Esophagus (tissue), 2 donors: ENCODE data around the gene THADA. TPM values are rescaled to one million over a fixed set of nuclear protein-coding genes. Genes with fewer than 3 reads are reported as not detected.

Experiments used
- H3K27ac ChIP-seq, 2 donors: one replicate each; pipeline ENCODE4 v1.5.1; 2013; ENCODE audit warnings: low read depth in 2 of 2, mild to moderate bottlenecking in 2 of 2, inconsistent platforms in 1 of 2, low read length in 1 of 2, moderate library complexity in 1 of 2
- H3K27me3 ChIP-seq, 2 donors: one replicate each; pipeline ENCODE4 v1.6.1; 2013; ENCODE audit warnings: low read length in 2 of 2, control low read depth in 1 of 2, mild to moderate bottlenecking in 1 of 2; ENCODE audit not compliant: insufficient read depth in 2 of 2, control insufficient read depth in 1 of 2
- H3K36me3 ChIP-seq, 2 donors: one replicate each; pipeline ENCODE4 v1.6.1; 2013; ENCODE audit warnings: low read length in 1 of 2; ENCODE audit not compliant: control insufficient read depth in 2 of 2, insufficient read depth in 2 of 2
- H3K4me1 ChIP-seq, 2 donors: one replicate each; pipeline ENCODE4 v1.6.1; 2013; ENCODE audit warnings: low read length in 1 of 2; ENCODE audit not compliant: control insufficient read depth in 2 of 2, insufficient read depth in 2 of 2
- H3K4me3 ChIP-seq, 2 donors: one replicate each; pipeline ENCODE4 v1.5.1; 2013; ENCODE audit warnings: low read length in 2 of 2, mild to moderate bottlenecking in 2 of 2, low read depth in 1 of 2, moderate library complexity in 1 of 2
- H3K9me3 ChIP-seq, 2 donors: one replicate each; pipeline ENCODE4 v1.6.1; 2013; ENCODE audit warnings: mild to moderate bottlenecking in 2 of 2, low read depth in 1 of 2, low read length in 1 of 2, moderate library complexity in 1 of 2; ENCODE audit not compliant: control insufficient read depth in 2 of 2, insufficient read depth in 1 of 2
- WGBS, 2 donors: extraction: QIAGEN DNeasy Blood & Tissue Kit; methylation state at CpG; one replicate each; pipeline ENCODE4 v1.1.7; 2013; 5-methylcytosine and 5-hydroxymethylcytosine counted together
- polyA plus RNA-seq, 2 donors: library from polyadenylated mRNA; stranded (reverse); fragments of 200-250 nt; gene quantifications; one replicate each; pipeline ENCODE4 v1.2.3, GENCODE V29; 2013
- donor health status: healthy with polysubstance abuse.
- donor health status: Bipolar disorder and iron deficiency.

THADA gene
- polyA plus RNA-seq, 2 donors = 8.3 to 13.2 TPM

- no peak overlapping the region for H3K4me3 ChIP-seq
- peaks cover 4 to 17% of the 10 kb centered on the region in 2 donors for H3K4me1 ChIP-seq
- no peaks in the 10 kb centered on the region for H3K27me3 ChIP-seq
- no peaks in the 10 kb centered on the region for H3K36me3 ChIP-seq
- H3K27ac ChIP-seq = peak overlapping the region; percentile 98 to 99
- no peaks in the 10 kb centered on the region for H3K9me3 ChIP-seq
- 52 to 54% methylated on average over 11 of the region's 11 CpGs for WGBS, 2 donors
Observed at GRCh38 chr2:43217228-43218154, 378.3 kb downstream of the THADA start.

- Histone ChIP-seq H3K4me1 (peaks cover 4 to 17% of the 10 kb centered on the region in 2 donors), H3K27ac (no peak overlapping the region), H3K27me3 (no peaks in the 10 kb centered on the region)
Observed at GRCh38 chr2:43216629-43217028, 379.2 kb downstream of the THADA start.

GRCh38 chr2:43215673-43216255 is 380.1 kb downstream of the THADA start:
- Histone ChIP-seq H3K27ac (no peak overlapping the region), H3K27me3 (no peaks in the 10 kb centered on the region), H3K36me3 (peaks cover 0 to 2% of the 10 kb centered on the region in 2 donors), H3K4me3 (no peak overlapping the region), H3K9me3 (no peaks in the 10 kb centered on the region), H3K4me1 (peaks cover 4 to 16% of the 10 kb centered on the region in 2 donors)
- WGBS, 2 donors = 85 to 86% methylated on average over 6 of the region's 6 CpGs

More at GRCh38 chr2:43216629-43217028, 379.2 kb downstream of the THADA start:
- 89 to 98% methylated on average over 8 of the region's 8 CpGs for WGBS, 2 donors
- H3K36me3 ChIP-seq = no peaks in the 10 kb centered on the region
- no peaks in the 10 kb centered on the region for H3K9me3 ChIP-seq
- H3K4me3 ChIP-seq = no peak overlapping the region

GRCh38 chr2:43214253-43214652 is 381.6 kb downstream of the THADA start:
- H3K27me3 ChIP-seq = no peaks in the 10 kb centered on the region
- 85 to 89% methylated on average over 5 of the region's 5 CpGs for WGBS, 2 donors
- no peak overlapping the region for H3K4me3 ChIP-seq
- no peak overlapping the region for H3K27ac ChIP-seq
- H3K9me3 ChIP-seq = no peaks in the 10 kb centered on the region
- H3K4me1 ChIP-seq = peaks cover 7 to 21% of the 10 kb centered on the region in 2 donors
- H3K36me3 ChIP-seq = peaks cover 0 to 2% of the 10 kb centered on the region in 2 donors

- H3K4me1 ChIP-seq = peaks cover 5 to 19% of the 10 kb centered on the region in 2 donors
- peaks cover 0 to 2% of the 10 kb centered on the region in 2 donors for H3K36me3 ChIP-seq
- H3K4me3 ChIP-seq = no peak overlapping the region
- H3K27me3 ChIP-seq = no peaks in the 10 kb centered on the region
- H3K27ac ChIP-seq = peak overlapping the region; percentile 21 to 42
- WGBS, 2 donors = 76 to 91% methylated on average over 3 of the region's 3 CpGs
- no peaks in the 10 kb centered on the region for H3K9me3 ChIP-seq
Observed at GRCh38 chr2:43212931-43213330, 382.9 kb downstream of the THADA start.

GRCh38 chr2:43212216-43212835 is 383.5 kb downstream of the THADA start:
- H3K4me1 ChIP-seq = peaks cover 6 to 14% of the 10 kb centered on the region in 2 donors
- H3K27ac ChIP-seq = peak overlapping the region in 1 of 2 donors; percentile 42
- no peaks in the 10 kb centered on the region for H3K27me3 ChIP-seq
- WGBS, 2 donors = 87 to 94% methylated on average over 11 of the region's 11 CpGs
- H3K9me3 ChIP-seq = no peaks in the 10 kb centered on the region
- H3K4me3 ChIP-seq = no peak overlapping the region
- H3K36me3 ChIP-seq = peaks cover 0 to 2% of the 10 kb centered on the region in 2 donors

GRCh38 chr2:43210467-43211303 is 385.2 kb downstream of the THADA start:
- H3K36me3 ChIP-seq = peaks cover 0 to 2% of the 10 kb centered on the region in 2 donors
- peaks cover 6 to 14% of the 10 kb centered on the region in 2 donors for H3K4me1 ChIP-seq
- no peaks in the 10 kb centered on the region for H3K9me3 ChIP-seq
- H3K27me3 ChIP-seq = no peaks in the 10 kb centered on the region
- 59 to 67% methylated on average over 23 of the region's 23 CpGs for WGBS, 2 donors
- H3K27ac ChIP-seq = peak overlapping the region; percentile 55 to 87
- no peak overlapping the region for H3K4me3 ChIP-seq

GRCh38 chr2:43210125-43210466 is 385.7 kb downstream of the THADA start:
- H3K4me3 ChIP-seq = no peak overlapping the region
- H3K27ac ChIP-seq = peak overlapping the region; percentile 54 to 87
- peaks cover 6 to 14% of the 10 kb centered on the region in 2 donors for H3K4me1 ChIP-seq
- peaks cover 0 to 2% of the 10 kb centered on the region in 2 donors for H3K36me3 ChIP-seq
- WGBS, 2 donors = 82 to 83% methylated on average over 6 of the region's 6 CpGs
- H3K27me3 ChIP-seq = no peaks in the 10 kb centered on the region
- H3K9me3 ChIP-seq = no peaks in the 10 kb centered on the region

- Histone ChIP-seq H3K9me3 (no peaks in the 10 kb centered on the region), H3K27me3 (no peaks in the 10 kb centered on the region), H3K36me3 (peaks cover 0 to 2% of the 10 kb centered on the region in 2 donors), H3K4me1 (peaks cover 6 to 14% of the 10 kb centered on the region in 2 donors), H3K27ac (peak overlapping the region; percentile 26 to 88), H3K4me3 (no peak overlapping the region)
- WGBS, 2 donors = 65 to 67% methylated on average over 5 of the region's 5 CpGs
Observed at GRCh38 chr2:43209204-43209717, 386.6 kb downstream of the THADA start.
